HCT116 (cell line): ENCODE results near the gene FBXL14.

Experiments used
- CBX3 ChIP-seq: IDR thresholded peaks from 2 replicates; pipeline ENCODE4 v1.6.1; 2012; ENCODE audit warnings: low read depth
- CEBPB ChIP-seq: IDR thresholded peaks from 2 replicates; pipeline ENCODE4 v1.6.1; 2012; ENCODE audit warnings: low read depth
- CTCF ChIP-seq, 3 experiments: fragments of 200-600 bp in 1 of 3; sonication (generic) in 1 of 3; IDR thresholded peaks in 2 of 3; conservative IDR thresholded peaks in 1 of 3; 2 replicates each; pipeline ENCODE4 v1.5.1; 2012 to 2017; ENCODE audit warnings: low read depth in 2 of 3, low read length in 2 of 3, antibody characterized with exemption in 1 of 3, borderline replicate concordance in 1 of 3, control low read depth in 1 of 3, mild to moderate bottlenecking in 1 of 3, mixed read lengths in 1 of 3, mixed run types in 1 of 3, moderate library complexity in 1 of 3; ENCODE audit not compliant: insufficient read depth in 1 of 3
- EZH2 ChIP-seq: fragments of 200-600 bp; sonication (generic); IDR thresholded peaks from 2 replicates; pipeline ENCODE4 v1.6.1; 2017; ENCODE audit warnings: antibody characterized with exemption, mixed run types
- FOSL1 ChIP-seq: IDR thresholded peaks from 2 replicates; pipeline ENCODE4 v1.6.1; 2012; ENCODE audit warnings: low read depth
- JUND ChIP-seq: IDR thresholded peaks from 2 replicates; pipeline ENCODE4 v1.6.1; 2012
- POLR2A ChIP-seq: IDR thresholded peaks from 2 replicates; pipeline ENCODE4 v1.7.0; 2011; ENCODE audit warnings: borderline replicate concordance; ENCODE audit not compliant: insufficient read depth, insufficient read length; ENCODE audit errors: extremely low read depth
- POLR2AphosphoS5 ChIP-seq: IDR thresholded peaks from 2 replicates; pipeline ENCODE4 v1.6.1; 2011; ENCODE audit warnings: mild to moderate bottlenecking, low read depth, low read length, moderate library complexity
- SIN3A ChIP-seq: IDR thresholded peaks from 2 replicates; pipeline ENCODE4 v1.6.1; 2012; ENCODE audit warnings: low read depth
- SP1 ChIP-seq: IDR thresholded peaks from 2 replicates; pipeline ENCODE4 v1.6.1; 2012; ENCODE audit warnings: low read depth
- TCF7L2 ChIP-seq: IDR thresholded peaks from 2 replicates; pipeline ENCODE4 v1.7.0; 2011; ENCODE audit warnings: borderline replicate concordance, inconsistent platforms; ENCODE audit not compliant: insufficient read depth, insufficient read length; ENCODE audit errors: extremely low read depth
- ZBTB33 ChIP-seq: IDR thresholded peaks from 2 replicates; pipeline ENCODE4 v1.6.1; 2011; ENCODE audit warnings: mild to moderate bottlenecking, low read length, moderate library complexity; ENCODE audit not compliant: insufficient replicate concordance; ENCODE audit errors: extremely low read depth
- ZNF274 ChIP-seq: fragments of 200-500 bp; sonication (Bioruptor generic); IDR thresholded peaks from 2 replicates; pipeline ENCODE4 v1.6.1; 2014; ENCODE audit warnings: mild to moderate bottlenecking, low read depth, low read length, inconsistent platforms

- TF ChIP-seq CTCF (IDR thresholded peaks at IDR 0.05 in 2 of 3, conservative IDR thresholded peaks at IDR 0.05 in 1 of 3; ENCODE audit: borderline replicate concordance in 1 of 3, insufficient read depth in 1 of 3, low read depth in 2 of 3, low read length in 2 of 3) (no peak), SP1 (no peak), POLR2A (no peak), SIN3A (no peak), EZH2 (no peak), ZBTB33 (no peak), FOSL1 (no peak), POLR2AphosphoS5 (no peak), JUND (no peak), TCF7L2 (no peak), ZNF274 (no peak), CEBPB (no peak), CBX3 (no peak)
Observed at GRCh38 chr12:1630827-1631591, 36.6 kb upstream of the FBXL14 start.
